DND-41 (cell line): Measurements from ENCODE around the gene AUTS2.

ENCODE experiments used
- ATAC-seq: fragments of 200-7000 bp; cut with Tn5 transposase; 3 replicates; pipeline ENCODE4 v1.9.1; 2021; ENCODE audit warnings: low read depth; ENCODE audit not compliant: insufficient read depth
- DNase-seq: peaks from one replicate; pipeline ENCODE4 v3.0.0-alpha.2; 2020
- H2AFZ ChIP-seq: 2 replicates; pipeline ENCODE4 v1.6.0; 2012; ENCODE audit warnings: low read depth, low read length
- H3K27ac ChIP-seq: 2 replicates; pipeline ENCODE4 v1.5.1; 2012; ENCODE audit warnings: low read length, inconsistent platforms
- H3K27me3 ChIP-seq: fragments of 200-600 bp; sonication (generic); 2 replicates; pipeline ENCODE4 v1.6.0; 2012; ENCODE audit warnings: low read length, mild to moderate bottlenecking, inconsistent platforms; ENCODE audit not compliant: insufficient read depth, poor library complexity
- H3K36me3 ChIP-seq: 2 replicates; pipeline ENCODE4 v1.5.1; 2012; ENCODE audit warnings: low read length, inconsistent platforms; ENCODE audit not compliant: insufficient read depth
- H3K4me1 ChIP-seq: 2 replicates; pipeline ENCODE4 v1.5.1; 2012; ENCODE audit warnings: mild to moderate bottlenecking, low read length; ENCODE audit not compliant: insufficient read depth
- H3K4me2 ChIP-seq: 2 replicates; pipeline ENCODE4 v1.6.0; 2012; ENCODE audit warnings: mild to moderate bottlenecking, moderate library complexity, low read length, inconsistent platforms; ENCODE audit not compliant: insufficient read depth
- H3K4me3 ChIP-seq, 2 experiments: fragments of 200-600 bp in 1 of 2; shearing (Covaris generic) in 1 of 2; 2 replicates each; pipeline ENCODE4 v1.5.1; 2012 to 2016; ENCODE audit warnings: inconsistent platforms in 2 of 2, low read length in 2 of 2, mild to moderate bottlenecking in 2 of 2, low read depth in 1 of 2, moderate library complexity in 1 of 2
- H3K79me2 ChIP-seq: 2 replicates; pipeline ENCODE4 v1.6.0; 2012; ENCODE audit warnings: low read length, inconsistent platforms; ENCODE audit not compliant: insufficient read depth
- H3K9ac ChIP-seq: 2 replicates; pipeline ENCODE4 v1.6.0; 2012; ENCODE audit warnings: low read depth, mild to moderate bottlenecking, inconsistent platforms, low read length, moderate library complexity
- H3K9me3 ChIP-seq: 2 replicates; pipeline ENCODE4 v1.5.1; 2012; ENCODE audit warnings: low read length, moderate library complexity, mild to moderate bottlenecking, inconsistent platforms; ENCODE audit not compliant: insufficient read depth, severe bottlenecking
- H4K20me1 ChIP-seq: 2 replicates; pipeline ENCODE4 v1.6.0; 2012; ENCODE audit warnings: low read length; ENCODE audit not compliant: insufficient read depth
- CTCF ChIP-seq: IDR thresholded peaks from 2 replicates; pipeline ENCODE4 v1.5.1; 2012; ENCODE audit warnings: borderline replicate concordance, low read length, moderate library complexity, mild to moderate bottlenecking; ENCODE audit not compliant: poor library complexity, severe bottlenecking; ENCODE audit errors: extremely low read depth
- EZH2 ChIP-seq: IDR thresholded peaks from 3 replicates; pipeline ENCODE4 v1.6.1; 2012; ENCODE audit warnings: borderline replicate concordance, low read depth, mild to moderate bottlenecking, moderate library complexity, low read length, inconsistent platforms; ENCODE audit not compliant: severe bottlenecking

AUTS2 gene

GRCh38 chr7:70736715-70737460, 1138.6 kb downstream of the AUTS2 start:
- DNase-seq (no peak), ATAC-seq (no peak)
- TF ChIP-seq EZH2: no peak
- TF ChIP-seq CTCF: no peak
- H3K9ac ChIP-seq: no peak overlapping the region
- H3K27me3 ChIP-seq: no peaks in the 10 kb centered on the region
- no peak overlapping the region for H2AFZ ChIP-seq
- 0 out of 2 replicates have a peak, but pooled peaks cover 6% of the 10 kb centered on the region for H3K4me1 ChIP-seq
- H3K4me3 ChIP-seq: no peak overlapping the region
- H3K79me2 ChIP-seq: peaks cover 94% of the 10 kb centered on the region
- H3K36me3 ChIP-seq: peaks cover 5% of the 10 kb centered on the region; the same call in 1 of the 2 replicates
- H3K27ac ChIP-seq: no peak overlapping the region
- no peaks in the 10 kb centered on the region for H3K9me3 ChIP-seq
- H3K4me2 ChIP-seq: no peak overlapping the region
- peaks cover 69% of the 10 kb centered on the region for H4K20me1 ChIP-seq

- ATAC-seq (no peak), DNase-seq (no peak)
- Histone ChIP-seq H3K4me1 (peaks cover 6% of the 10 kb centered on the region), H3K36me3 (0 out of 2 replicates have a peak, but pooled peaks cover 2% of the 10 kb centered on the region), H3K9me3 (no peaks in the 10 kb centered on the region), H3K4me3 (no peak overlapping the region), H3K9ac (no peak overlapping the region), H3K27me3 (no peaks in the 10 kb centered on the region), H2AFZ (no peak overlapping the region), H3K79me2 (peaks cover 93% of the 10 kb centered on the region), H3K27ac (peak overlapping the region; percentile 37; the same call in 1 of the 2 replicates), H4K20me1 (peaks cover 70% of the 10 kb centered on the region), H3K4me2 (no peak overlapping the region)
- TF ChIP-seq CTCF (no peak), EZH2 (no peak)
Observed at GRCh38 chr7:70738151-70738885, 1140.0 kb downstream of the AUTS2 start.

- Histone ChIP-seq H2AFZ (no peak overlapping the region), H3K9ac (no peak overlapping the region), H3K27ac (no peak overlapping the region), H3K79me2 (peaks cover 96% of the 10 kb centered on the region), H3K4me2 (no peak overlapping the region), H3K27me3 (no peaks in the 10 kb centered on the region), H4K20me1 (peaks cover 79% of the 10 kb centered on the region), H3K36me3 (peaks cover 8% of the 10 kb centered on the region), H3K4me3 (no peak overlapping the region), H3K9me3 (no peaks in the 10 kb centered on the region), H3K4me1 (peaks cover 10% of the 10 kb centered on the region)
- TF ChIP-seq EZH2 (no peak), CTCF (no peak)
- no peak for DNase-seq
- no peak for ATAC-seq
Observed at GRCh38 chr7:70739646-70740210, 1141.5 kb downstream of the AUTS2 start.
